Measurements from ENCODE around the gene EIF2D.

EIF2D gene

DNA sequence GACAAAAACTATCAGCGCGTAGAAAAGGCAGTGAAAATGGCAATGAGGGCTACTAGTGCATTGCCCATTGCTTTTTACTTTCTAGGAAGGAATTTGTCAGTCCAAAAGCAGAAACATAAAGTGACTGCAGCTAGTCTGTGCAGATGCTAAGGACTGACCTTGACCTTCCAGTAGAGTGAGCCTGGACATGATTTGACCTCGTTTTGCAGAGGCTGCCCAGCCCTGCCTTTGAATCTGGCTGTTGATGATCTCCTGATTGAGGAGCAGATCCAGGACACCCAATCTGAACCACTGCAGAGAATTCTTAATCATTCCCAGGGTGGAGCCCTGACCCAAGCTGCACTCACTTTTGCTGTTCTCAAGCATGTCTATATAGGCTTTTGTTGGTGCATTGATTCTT lies 44.7 kb upstream of the EIF2D start:
- Histone ChIP-seq H2AFZ (ENCODE audit: low read depth, low read length, severe bottlenecking) (no peak overlapping the region), H3K4me2 (ENCODE audit: low read depth, low read length, poor library complexity, severe bottlenecking) (no peak overlapping the region), H3K9me3 (ENCODE audit: insufficient read depth, low read length) (no peaks in the 10 kb centered on the region), H3K36me3 (ENCODE audit: low read length) (no peaks in the 10 kb centered on the region), H3K9me2 (replicated peaks; ENCODE audit: insufficient read depth, low read length) (no peaks in the 10 kb centered on the region), H3K4me3 (ENCODE audit: insufficient read depth, low read length, poor library complexity, severe bottlenecking) (no peak overlapping the region), H3K79me2 (ENCODE audit: insufficient read depth, low read length) (no peaks in the 10 kb centered on the region), H3K27me3 (ENCODE audit: low read length) (no peaks in the 10 kb centered on the region), H3F3A (ENCODE audit: insufficient read depth) (no peaks in the 10 kb centered on the region), H3K27ac (ENCODE audit: low read depth, low read length) (no peak overlapping the region), H3K9ac (ENCODE audit: low read length) (no peak overlapping the region), H4K20me1 (ENCODE audit: low read depth, low read length) (no peaks in the 10 kb centered on the region)
- TF ChIP-seq, protein P1, sequence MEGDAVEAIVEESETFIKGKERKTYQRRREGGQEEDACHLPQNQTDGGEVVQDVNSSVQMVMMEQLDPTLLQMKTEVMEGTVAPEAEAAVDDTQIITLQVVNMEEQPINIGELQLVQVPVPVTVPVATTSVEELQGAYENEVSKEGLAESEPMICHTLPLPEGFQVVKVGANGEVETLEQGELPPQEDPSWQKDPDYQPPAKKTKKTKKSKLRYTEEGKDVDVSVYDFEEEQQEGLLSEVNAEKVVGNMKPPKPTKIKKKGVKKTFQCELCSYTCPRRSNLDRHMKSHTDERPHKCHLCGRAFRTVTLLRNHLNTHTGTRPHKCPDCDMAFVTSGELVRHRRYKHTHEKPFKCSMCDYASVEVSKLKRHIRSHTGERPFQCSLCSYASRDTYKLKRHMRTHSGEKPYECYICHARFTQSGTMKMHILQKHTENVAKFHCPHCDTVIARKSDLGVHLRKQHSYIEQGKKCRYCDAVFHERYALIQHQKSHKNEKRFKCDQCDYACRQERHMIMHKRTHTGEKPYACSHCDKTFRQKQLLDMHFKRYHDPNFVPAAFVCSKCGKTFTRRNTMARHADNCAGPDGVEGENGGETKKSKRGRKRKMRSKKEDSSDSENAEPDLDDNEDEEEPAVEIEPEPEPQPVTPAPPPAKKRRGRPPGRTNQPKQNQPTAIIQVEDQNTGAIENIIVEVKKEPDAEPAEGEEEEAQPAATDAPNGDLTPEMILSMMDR (IDR thresholded peaks at IDR 0.05; ENCODE audit: insufficient read depth, low read length, poor library complexity, severe bottlenecking) = no peak
- no peak for TF ChIP-seq EZH2phosphoT487 (conservative IDR thresholded peaks at IDR 0.05; ENCODE audit: low read length)

DNA sequence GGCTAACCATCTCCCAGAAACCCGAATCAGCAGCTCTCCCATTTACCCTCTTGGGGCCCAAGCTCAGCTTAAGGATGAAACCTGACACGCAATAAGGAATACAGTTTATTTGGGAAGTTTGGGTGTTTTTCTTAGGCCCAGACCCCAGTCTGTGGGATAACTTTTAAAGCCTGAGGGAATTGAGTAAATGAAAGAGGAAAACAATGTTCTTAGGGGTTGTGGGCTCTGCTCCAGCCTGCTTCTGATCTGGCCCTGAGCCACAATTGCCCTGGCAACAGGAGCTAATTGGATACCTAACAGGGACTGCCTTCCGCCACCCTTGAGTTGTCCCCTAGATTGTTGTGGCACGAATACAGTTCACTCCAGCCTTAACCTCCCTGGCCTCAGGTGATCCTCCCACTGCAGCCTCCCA lies 43.2 kb upstream of the EIF2D start:
- H2AFZ ChIP-seq (ENCODE audit: low read depth, low read length, severe bottlenecking) = no peak overlapping the region
- H3K27me3 ChIP-seq (ENCODE audit: low read length) = no peaks in the 10 kb centered on the region
- H3K27ac ChIP-seq (ENCODE audit: low read depth, low read length) = no peak overlapping the region
- H3K4me3 ChIP-seq (ENCODE audit: insufficient read depth, low read length, poor library complexity, severe bottlenecking) = no peak overlapping the region
- no peak overlapping the region for H3K9ac ChIP-seq (ENCODE audit: low read length)
- H3K9me2 ChIP-seq (replicated peaks; ENCODE audit: insufficient read depth, low read length) = no peaks in the 10 kb centered on the region
- no peak overlapping the region for H3K4me2 ChIP-seq (ENCODE audit: low read depth, low read length, poor library complexity, severe bottlenecking)
- H4K20me1 ChIP-seq (ENCODE audit: low read depth, low read length) = no peaks in the 10 kb centered on the region
- H3F3A ChIP-seq (ENCODE audit: insufficient read depth) = no peaks in the 10 kb centered on the region
- no peaks in the 10 kb centered on the region for H3K9me3 ChIP-seq (ENCODE audit: insufficient read depth, low read length)
- TF ChIP-seq, protein P1 (IDR thresholded peaks at IDR 0.05; ENCODE audit: insufficient read depth, low read length, poor library complexity, severe bottlenecking) = no peak
- TF ChIP-seq EZH2phosphoT487 (conservative IDR thresholded peaks at IDR 0.05; ENCODE audit: low read length) = no peak
- H3K79me2 ChIP-seq (ENCODE audit: insufficient read depth, low read length) = no peaks in the 10 kb centered on the region
- H3K36me3 ChIP-seq (ENCODE audit: low read length) = no peaks in the 10 kb centered on the region

DNA sequence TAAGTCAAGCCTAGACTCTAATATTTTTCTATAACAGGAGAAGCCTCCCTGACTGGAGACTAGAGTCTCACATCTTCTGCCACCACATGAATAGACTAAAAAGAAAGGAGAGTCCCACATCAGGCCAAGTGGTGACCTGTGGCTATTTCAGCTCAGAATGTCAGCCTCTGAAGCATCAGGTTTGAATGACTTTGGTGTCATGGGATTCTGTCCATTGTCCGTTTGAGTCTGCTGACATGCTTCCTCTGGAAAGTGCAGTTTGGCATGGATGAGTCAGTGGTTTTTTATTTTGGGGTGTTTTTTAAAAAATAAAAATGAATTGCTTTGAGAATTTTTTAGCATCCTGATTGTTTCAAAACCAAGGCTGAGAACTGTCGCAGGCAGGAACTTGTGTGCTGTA lies 42.6 kb upstream of the EIF2D start:
- Histone ChIP-seq H3K36me3 (ENCODE audit: low read length) (no peaks in the 10 kb centered on the region), H2AFZ (ENCODE audit: low read depth, low read length, severe bottlenecking) (no peak overlapping the region), H3K27me3 (ENCODE audit: low read length) (no peaks in the 10 kb centered on the region), H3K4me2 (ENCODE audit: low read depth, low read length, poor library complexity, severe bottlenecking) (no peak overlapping the region), H3F3A (ENCODE audit: insufficient read depth) (no peaks in the 10 kb centered on the region), H3K79me2 (ENCODE audit: insufficient read depth, low read length) (no peaks in the 10 kb centered on the region), H3K9ac (ENCODE audit: low read length) (no peak overlapping the region), H4K20me1 (ENCODE audit: low read depth, low read length) (no peaks in the 10 kb centered on the region), H3K9me2 (replicated peaks; ENCODE audit: insufficient read depth, low read length) (no peaks in the 10 kb centered on the region), H3K4me3 (ENCODE audit: insufficient read depth, low read length, poor library complexity, severe bottlenecking) (no peak overlapping the region), H3K27ac (ENCODE audit: low read depth, low read length) (no peak overlapping the region), H3K9me3 (ENCODE audit: insufficient read depth, low read length) (no peaks in the 10 kb centered on the region)
- TF ChIP-seq, protein P1 (IDR thresholded peaks at IDR 0.05; ENCODE audit: insufficient read depth, low read length, poor library complexity, severe bottlenecking) = no peak
- TF ChIP-seq EZH2phosphoT487 (conservative IDR thresholded peaks at IDR 0.05; ENCODE audit: low read length) = no peak

Data from SU-DHL-6 (cell line).